MM.1S (cell line): ENCODE measurements around the gene TOR1AIP1.

ENCODE experiments used
- CTCF ChIP-seq: fragments of 300-600 bp; sonication (generic); IDR thresholded peaks from 2 replicates; pipeline ENCODE4 v1.5.1; 2016; ENCODE audit warnings: antibody characterized with exemption, low read length, mixed read lengths
- EZH2phosphoT487 ChIP-seq: fragments of 300-600 bp; sonication (generic); IDR thresholded peaks from 2 replicates; pipeline ENCODE4 v1.6.1; 2018; ENCODE audit warnings: antibody characterized with exemption, low read length

- TF ChIP-seq CTCF (no peak), EZH2phosphoT487 (no peak)
These were observed 39.4 kb downstream of the TOR1AIP1 start for GRCh38 chr1:179921472-179921871.
